ENCODE results near the gene MYLK. TPM values are rescaled to one million over a fixed set of nuclear protein-coding genes. Genes with fewer than 3 reads are reported as not detected.

MYLK gene
- total RNA-seq, 1 donor from 2014 or later = 81.4 TPM

DNA sequence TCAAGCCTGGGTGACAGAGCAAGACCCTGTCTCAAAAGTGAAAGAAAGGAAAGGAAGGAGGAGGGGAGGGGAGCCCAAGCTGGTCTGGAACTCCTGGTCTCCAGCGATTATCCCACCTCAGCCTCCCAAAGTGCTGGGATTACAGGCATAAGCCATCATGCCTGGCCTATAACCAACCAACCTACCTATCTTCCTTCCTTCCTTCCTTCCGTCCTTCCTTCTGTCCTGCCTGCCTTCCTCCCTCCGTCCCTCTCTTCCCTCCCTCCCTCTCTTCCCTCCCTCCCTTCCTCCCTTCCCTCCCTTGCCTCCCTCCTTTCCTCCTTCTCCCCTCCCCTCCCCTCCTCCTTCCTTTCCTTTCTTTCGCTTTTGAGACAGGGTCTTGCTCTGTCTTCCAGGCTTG, 242.6 kb downstream of the MYLK start:
- TF ChIP-seq, protein P1, sequence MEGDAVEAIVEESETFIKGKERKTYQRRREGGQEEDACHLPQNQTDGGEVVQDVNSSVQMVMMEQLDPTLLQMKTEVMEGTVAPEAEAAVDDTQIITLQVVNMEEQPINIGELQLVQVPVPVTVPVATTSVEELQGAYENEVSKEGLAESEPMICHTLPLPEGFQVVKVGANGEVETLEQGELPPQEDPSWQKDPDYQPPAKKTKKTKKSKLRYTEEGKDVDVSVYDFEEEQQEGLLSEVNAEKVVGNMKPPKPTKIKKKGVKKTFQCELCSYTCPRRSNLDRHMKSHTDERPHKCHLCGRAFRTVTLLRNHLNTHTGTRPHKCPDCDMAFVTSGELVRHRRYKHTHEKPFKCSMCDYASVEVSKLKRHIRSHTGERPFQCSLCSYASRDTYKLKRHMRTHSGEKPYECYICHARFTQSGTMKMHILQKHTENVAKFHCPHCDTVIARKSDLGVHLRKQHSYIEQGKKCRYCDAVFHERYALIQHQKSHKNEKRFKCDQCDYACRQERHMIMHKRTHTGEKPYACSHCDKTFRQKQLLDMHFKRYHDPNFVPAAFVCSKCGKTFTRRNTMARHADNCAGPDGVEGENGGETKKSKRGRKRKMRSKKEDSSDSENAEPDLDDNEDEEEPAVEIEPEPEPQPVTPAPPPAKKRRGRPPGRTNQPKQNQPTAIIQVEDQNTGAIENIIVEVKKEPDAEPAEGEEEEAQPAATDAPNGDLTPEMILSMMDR (conservative IDR thresholded peaks at IDR 0.05; ENCODE audit: low read depth, low read length) = no peak
- no peak for DNase-seq (ENCODE audit: low read depth)
- H3K4me3 ChIP-seq (ENCODE audit: low read depth, low read length) = no peak overlapping the region

DNA sequence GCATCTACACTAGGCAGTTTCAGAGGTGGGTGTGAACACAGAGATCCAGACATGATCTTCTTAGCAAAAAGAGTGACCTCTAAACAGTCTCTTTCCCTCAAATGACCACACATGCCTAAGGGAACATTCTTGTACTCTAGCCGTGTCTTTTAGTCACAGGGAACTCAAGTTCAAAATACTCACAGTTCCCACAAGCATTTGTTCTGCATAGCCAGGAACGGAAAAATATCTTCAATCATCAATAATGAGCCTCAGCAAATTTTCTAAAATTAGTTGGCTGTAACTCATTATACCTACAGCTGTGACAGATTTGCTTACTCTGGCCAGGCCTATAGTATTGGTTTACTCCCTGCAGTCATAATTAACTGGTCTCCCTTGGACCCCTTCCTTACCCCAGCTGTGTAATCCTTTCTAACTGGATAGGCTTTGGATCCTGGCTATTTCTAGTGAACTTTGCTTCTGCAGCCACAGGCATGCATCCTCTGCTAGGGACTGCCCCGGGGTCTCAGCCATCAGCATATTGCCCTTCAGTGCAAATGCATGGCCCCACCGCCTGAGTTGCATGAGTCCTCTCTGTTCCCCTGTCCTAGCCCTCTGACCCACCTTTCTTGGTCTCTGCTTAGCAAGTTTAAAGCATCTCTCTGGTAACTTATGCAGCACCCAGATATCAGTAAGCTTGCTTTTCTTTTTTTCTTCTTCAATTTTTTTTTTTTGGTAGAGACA, 243.2 kb downstream of the MYLK start:
- DNase-seq (ENCODE audit: low read depth) = no peak
- TF ChIP-seq, protein P1 (conservative IDR thresholded peaks at IDR 0.05; ENCODE audit: low read depth, low read length) = no peak
- no peak overlapping the region for H3K4me3 ChIP-seq (ENCODE audit: low read depth, low read length)

DNA sequence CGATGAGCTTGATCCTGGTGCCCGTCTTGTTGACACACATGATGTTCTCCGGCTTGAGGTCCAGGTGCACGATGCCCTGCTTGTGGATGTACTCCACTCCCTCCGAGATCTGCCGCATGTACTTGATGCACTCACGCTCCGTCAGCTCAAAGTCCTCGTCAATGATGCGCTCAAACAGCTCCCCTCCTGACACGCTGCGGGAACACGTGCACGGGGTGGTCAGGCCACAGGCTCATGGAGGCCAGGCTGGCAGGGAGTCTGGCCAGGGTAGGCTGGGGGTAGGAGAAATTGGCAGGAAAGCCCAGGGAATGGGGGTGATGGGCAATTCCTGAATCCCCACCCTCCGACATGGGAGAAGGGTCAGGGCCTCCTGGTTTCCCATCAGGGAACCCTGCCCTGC, 243.8 kb downstream of the MYLK start:
- DNase-seq (ENCODE audit: low read depth) = no peak
- TF ChIP-seq, protein P1 (conservative IDR thresholded peaks at IDR 0.05; ENCODE audit: low read depth, low read length) = no peak
- H3K4me3 ChIP-seq (ENCODE audit: low read depth, low read length) = no peak overlapping the region

DNA sequence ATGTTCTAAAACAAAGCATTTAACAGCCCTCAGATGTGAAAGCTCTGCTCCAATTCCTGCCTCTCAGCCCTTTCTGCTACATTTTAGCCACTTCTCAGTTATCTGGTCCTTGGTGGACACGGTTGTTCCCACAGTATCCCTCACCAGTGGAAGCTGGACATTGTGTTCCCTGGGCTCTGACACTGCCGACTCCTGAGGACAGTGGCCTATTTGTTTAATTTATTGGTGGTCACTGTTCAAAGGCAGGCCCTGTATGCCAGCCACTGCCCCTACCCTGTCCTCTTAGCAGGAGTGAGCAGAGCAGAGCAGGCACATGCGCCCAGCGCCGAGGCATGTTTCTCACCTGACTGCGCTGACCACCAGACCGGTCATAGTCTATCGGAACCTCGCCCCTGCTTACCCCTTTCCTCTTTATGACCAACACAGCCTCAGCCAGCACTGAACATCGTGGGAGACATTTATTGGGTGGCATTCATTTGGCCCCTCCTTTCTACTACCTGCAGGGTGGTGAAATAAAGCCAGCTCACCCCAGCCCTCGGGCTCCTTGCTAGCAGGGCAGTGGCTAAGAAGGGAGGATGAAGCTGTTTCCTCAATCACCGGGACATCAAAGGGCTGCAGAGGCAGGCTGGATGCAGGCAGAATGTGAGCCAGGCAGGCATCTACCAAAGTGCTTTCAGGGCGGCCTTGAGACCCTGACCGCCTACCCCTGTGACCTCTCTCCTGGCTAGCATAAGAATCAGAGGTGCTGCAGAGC, 245.0 kb downstream of the MYLK start:
- H3K4me3 ChIP-seq (ENCODE audit: low read depth, low read length) = no peak overlapping the region
- no peak for DNase-seq (ENCODE audit: low read depth)
- TF ChIP-seq, protein P1 (conservative IDR thresholded peaks at IDR 0.05; ENCODE audit: low read depth, low read length) = no peak

DNA sequence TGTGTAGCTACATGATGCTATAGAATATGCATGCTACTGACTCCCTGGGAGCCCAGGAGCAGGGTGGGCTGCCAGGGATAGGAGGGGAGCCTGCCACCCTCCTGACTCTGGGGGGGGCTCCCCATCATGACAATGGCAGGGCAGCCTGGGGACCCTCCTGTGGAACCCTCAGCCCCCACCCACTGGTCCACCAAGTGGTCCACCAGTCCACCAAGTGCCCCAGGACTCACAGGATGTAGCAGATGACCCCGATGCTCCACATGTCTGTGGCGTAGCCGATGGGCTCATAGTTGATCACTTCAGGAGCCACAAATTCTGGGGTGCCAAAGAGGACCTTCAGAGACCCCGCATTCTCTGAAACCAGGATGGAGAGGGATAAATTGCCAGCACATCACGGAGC, 246.3 kb downstream of the MYLK start:
- H3K4me3 ChIP-seq (ENCODE audit: low read depth, low read length) = no peak overlapping the region
- DNase-seq (ENCODE audit: low read depth) = no peak
- TF ChIP-seq, protein P1 (conservative IDR thresholded peaks at IDR 0.05; ENCODE audit: low read depth, low read length) = no peak

DNA sequence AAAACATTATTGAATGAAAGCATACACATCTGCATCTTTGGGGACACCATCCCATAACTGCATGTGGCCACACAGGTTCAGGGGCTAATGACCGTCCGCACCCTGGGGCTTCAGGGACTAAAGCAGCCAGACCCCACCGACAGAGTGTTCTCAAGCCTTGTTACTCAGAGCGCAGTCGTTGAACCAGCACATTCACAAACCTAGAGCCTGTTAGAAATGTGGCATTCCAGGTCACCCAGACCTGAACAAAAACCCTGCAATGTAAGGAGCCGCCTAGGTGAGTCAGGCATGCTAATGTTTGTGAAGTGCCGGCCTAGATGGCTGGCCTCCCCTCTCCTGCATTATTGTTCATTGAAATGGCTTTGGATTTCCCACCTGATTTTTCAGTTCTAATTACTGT, 247.0 kb downstream of the MYLK start:
- DNase-seq (ENCODE audit: low read depth) = no peak
- H3K4me3 ChIP-seq (ENCODE audit: low read depth, low read length) = no peak overlapping the region
- TF ChIP-seq, protein P1 (conservative IDR thresholded peaks at IDR 0.05; ENCODE audit: low read depth, low read length) = no peak
